Mononuclear cell (primary cell): Measurements from ENCODE around the gene GSPT1. TPM values are rescaled to one million over a fixed set of nuclear protein-coding genes. Genes with fewer than 3 reads are reported as not detected.

Experiments used
- H3K27me3 ChIP-seq: 2 replicates; pipeline ENCODE4 v1.6.0; 2011; ENCODE audit warnings: low read length, control low read depth; ENCODE audit not compliant: insufficient read depth
- H3K4me1 ChIP-seq: 2 replicates; pipeline ENCODE4 v1.5.1; 2011; ENCODE audit warnings: mild to moderate bottlenecking, low read length, control low read depth; ENCODE audit not compliant: insufficient read depth
- H3K4me3 ChIP-seq: 2 replicates; pipeline ENCODE4 v1.5.1; 2011; ENCODE audit warnings: mild to moderate bottlenecking, low read length, moderate library complexity
- H3K9me3 ChIP-seq: 2 replicates; pipeline ENCODE4 v1.5.1; 2011; ENCODE audit warnings: low read depth, mild to moderate bottlenecking, control low read depth, low read length
- total RNA-seq: library from RNA; depleted of rRNA; stranded (reverse); fragments of >200 nt; gene quantifications from one replicate; pipeline ENCODE4 v1.2.3, GENCODE V29; 2012

Gene GSPT1
- total RNA-seq, 1 donor: 117 TPM

- peaks cover 8% of the 10 kb centered on the region for H3K4me1 ChIP-seq
- no peaks in the 10 kb centered on the region for H3K27me3 ChIP-seq
- no peaks in the 10 kb centered on the region for H3K9me3 ChIP-seq
- H3K4me3 ChIP-seq: no peak overlapping the region
These were observed 25.4 kb downstream of the GSPT1 start for GRCh38 chr16:11890231-11890965.

- Histone ChIP-seq H3K4me1 (no peaks in the 10 kb centered on the region), H3K4me3 (no peak overlapping the region), H3K27me3 (no peaks in the 10 kb centered on the region), H3K9me3 (no peaks in the 10 kb centered on the region)
These were observed 28.9 kb downstream of the GSPT1 start for GRCh38 chr16:11886881-11887280.

- H3K9me3 ChIP-seq: no peaks in the 10 kb centered on the region
- H3K4me3 ChIP-seq: no peak overlapping the region
- H3K4me1 ChIP-seq: no peaks in the 10 kb centered on the region
- H3K27me3 ChIP-seq: no peaks in the 10 kb centered on the region
These were observed 31.7 kb downstream of the GSPT1 start for GRCh38 chr16:11884035-11884434.

GRCh38 chr16:11880007-11880406, 35.7 kb downstream of the GSPT1 start:
- Histone ChIP-seq H3K27me3 (no peaks in the 10 kb centered on the region), H3K4me3 (no peak overlapping the region), H3K9me3 (no peaks in the 10 kb centered on the region), H3K4me1 (no peaks in the 10 kb centered on the region)

GRCh38 chr16:11877374-11877773, 38.4 kb downstream of the GSPT1 start:
- H3K4me1 ChIP-seq: no peaks in the 10 kb centered on the region
- no peak overlapping the region for H3K4me3 ChIP-seq
- H3K27me3 ChIP-seq: no peaks in the 10 kb centered on the region
- H3K9me3 ChIP-seq: no peaks in the 10 kb centered on the region

- H3K4me1 ChIP-seq: no peaks in the 10 kb centered on the region
- H3K4me3 ChIP-seq: no peak overlapping the region
- no peaks in the 10 kb centered on the region for H3K9me3 ChIP-seq
- H3K27me3 ChIP-seq: no peaks in the 10 kb centered on the region
These were observed 39.5 kb downstream of the GSPT1 start for GRCh38 chr16:11876306-11876705.

GRCh38 chr16:11875721-11876120, 40.0 kb downstream of the GSPT1 start:
- H3K4me1 ChIP-seq: no peaks in the 10 kb centered on the region

GRCh38 chr16:11871193-11871592, 44.6 kb downstream of the GSPT1 start:
- H3K4me1 ChIP-seq: no peaks in the 10 kb centered on the region
- no peak overlapping the region for H3K4me3 ChIP-seq
- H3K9me3 ChIP-seq: no peaks in the 10 kb centered on the region
- H3K27me3 ChIP-seq: no peaks in the 10 kb centered on the region

More at GRCh38 chr16:11875721-11876120, 40.0 kb downstream of the GSPT1 start:
- no peak overlapping the region for H3K4me3 ChIP-seq
- H3K27me3 ChIP-seq: no peaks in the 10 kb centered on the region
- H3K9me3 ChIP-seq: no peaks in the 10 kb centered on the region

- Histone ChIP-seq H3K27me3 (no peaks in the 10 kb centered on the region), H3K9me3 (no peaks in the 10 kb centered on the region), H3K4me1 (no peaks in the 10 kb centered on the region), H3K4me3 (no peak overlapping the region)
These were observed 45.4 kb downstream of the GSPT1 start for GRCh38 chr16:11870399-11870798.

GRCh38 chr16:11869353-11870228, 46.2 kb downstream of the GSPT1 start:
- Histone ChIP-seq H3K27me3 (no peaks in the 10 kb centered on the region), H3K9me3 (no peaks in the 10 kb centered on the region)

GRCh38 chr16:11868412-11868980, 47.3 kb downstream of the GSPT1 start:
- no peaks in the 10 kb centered on the region for H3K4me1 ChIP-seq
- no peak overlapping the region for H3K4me3 ChIP-seq
- H3K9me3 ChIP-seq: no peaks in the 10 kb centered on the region
- H3K27me3 ChIP-seq: no peaks in the 10 kb centered on the region

More at GRCh38 chr16:11869353-11870228, 46.2 kb downstream of the GSPT1 start:
- H3K4me1 ChIP-seq: no peaks in the 10 kb centered on the region
- no peak overlapping the region for H3K4me3 ChIP-seq

- H3K9me3 ChIP-seq: no peaks in the 10 kb centered on the region
- H3K4me3 ChIP-seq: no peak overlapping the region
- H3K4me1 ChIP-seq: no peaks in the 10 kb centered on the region
- no peaks in the 10 kb centered on the region for H3K27me3 ChIP-seq
These were observed 53.3 kb downstream of the GSPT1 start for GRCh38 chr16:11862489-11862888.

GRCh38 chr16:11857161-11857560, 58.6 kb downstream of the GSPT1 start:
- H3K4me3 ChIP-seq: no peak overlapping the region
- no peaks in the 10 kb centered on the region for H3K27me3 ChIP-seq
- H3K4me1 ChIP-seq: peaks cover 17% of the 10 kb centered on the region

GRCh38 chr16:11852092-11852809, 63.5 kb downstream of the GSPT1 start:
- Histone ChIP-seq H3K4me1 (peaks cover 46% of the 10 kb centered on the region), H3K9me3 (no peaks in the 10 kb centered on the region), H3K27me3 (no peaks in the 10 kb centered on the region), H3K4me3 (peak overlapping the region; percentile 60)

More at GRCh38 chr16:11857161-11857560, 58.6 kb downstream of the GSPT1 start:
- H3K9me3 ChIP-seq: no peaks in the 10 kb centered on the region
